ENCODE data around the gene RTCA.

RTCA gene

GRCh38 chr1:100265562-100265930 lies 470 bp upstream of the RTCA start:
- Histone ChIP-seq H3K27me3 (no peaks in the 10 kb centered on the region), H3K36me3 (peaks cover 21% of the 10 kb centered on the region), H3K9me3 (no peaks in the 10 kb centered on the region), H3K4me1 (no peaks in the 10 kb centered on the region), H3K4me3 (ENCODE audit: low read depth, low read length) (peak overlapping the region; percentile 96)
- DNase-seq = no peak
- TF ChIP-seq CTCF (IDR thresholded peaks at IDR 0.05; ENCODE audit: low read depth, low read length) = no peak

- H3K36me3 ChIP-seq = peaks cover 29% of the 10 kb centered on the region
- H3K4me3 ChIP-seq (ENCODE audit: low read depth, low read length) = peak overlapping the region; percentile 96
- H3K27me3 ChIP-seq = no peaks in the 10 kb centered on the region
- no peaks in the 10 kb centered on the region for H3K4me1 ChIP-seq
- no peaks in the 10 kb centered on the region for H3K9me3 ChIP-seq
- TF ChIP-seq CTCF (IDR thresholded peaks at IDR 0.05; ENCODE audit: low read depth, low read length) = no peak
- no peak for DNase-seq
These were observed 725 bp downstream of the RTCA start for GRCh38 chr1:100266741-100267140.

- Histone ChIP-seq H3K4me1 (no peaks in the 10 kb centered on the region), H3K4me3 (ENCODE audit: low read depth, low read length) (peak overlapping the region; percentile 96), H3K9me3 (no peaks in the 10 kb centered on the region), H3K36me3 (peaks cover 34% of the 10 kb centered on the region), H3K27me3 (no peaks in the 10 kb centered on the region)
- TF ChIP-seq CTCF (IDR thresholded peaks at IDR 0.05; ENCODE audit: low read depth, low read length) = no peak
- no peak for DNase-seq
These were observed 1.3 kb downstream of the RTCA start for GRCh38 chr1:100267284-100267683.

- H3K4me1 ChIP-seq = no peaks in the 10 kb centered on the region
- DNase-seq = no peak
- H3K27me3 ChIP-seq = no peaks in the 10 kb centered on the region
- no peak for TF ChIP-seq CTCF (IDR thresholded peaks at IDR 0.05; ENCODE audit: low read depth, low read length)
- no peak overlapping the region for H3K4me3 ChIP-seq (ENCODE audit: low read depth, low read length)
- peaks cover 35% of the 10 kb centered on the region for H3K36me3 ChIP-seq
- H3K9me3 ChIP-seq = no peaks in the 10 kb centered on the region
These were observed 2.2 kb downstream of the RTCA start for GRCh38 chr1:100268202-100268601.

GRCh38 chr1:100277866-100278265 lies 11.8 kb downstream of the RTCA start:
- H3K36me3 ChIP-seq = peaks cover 60% of the 10 kb centered on the region
- no peaks in the 10 kb centered on the region for H3K9me3 ChIP-seq
- H3K4me3 ChIP-seq (ENCODE audit: low read depth, low read length) = no peak overlapping the region
- peak; percentile 46 for TF ChIP-seq CTCF (IDR thresholded peaks at IDR 0.05; ENCODE audit: low read depth, low read length)
- DNase-seq = peak; percentile 35
- H3K4me1 ChIP-seq = no peaks in the 10 kb centered on the region
- H3K27me3 ChIP-seq = no peaks in the 10 kb centered on the region

- DNase-seq = no peak
- Histone ChIP-seq H3K9me3 (no peaks in the 10 kb centered on the region), H3K4me1 (no peaks in the 10 kb centered on the region), H3K27me3 (no peaks in the 10 kb centered on the region), H3K36me3 (peaks cover 50% of the 10 kb centered on the region), H3K4me3 (ENCODE audit: low read depth, low read length) (no peak overlapping the region)
- TF ChIP-seq CTCF (IDR thresholded peaks at IDR 0.05; ENCODE audit: low read depth, low read length) = no peak
These were observed 13.4 kb downstream of the RTCA start for GRCh38 chr1:100279358-100279923.

All from BE2C (cell line).